ENCODE measurements around the gene NBEAL2.

NBEAL2 gene

GRCh38 chr3:47004369-47005211, 25.1 kb downstream of the NBEAL2 start:
- no peak overlapping the region for H3K4me3 ChIP-seq (replicated peaks in 1 of 2; ENCODE audit: low read depth in 2 of 2, low read length in 2 of 2)
- DNase-seq (ENCODE audit: low read depth in 2 of 2), result no peak
- TF ChIP-seq CTCF (IDR thresholded peaks at IDR 0.05; ENCODE audit: low read depth, low read length), result no peak

- DNase-seq (ENCODE audit: low read depth in 2 of 2), result no peak
- no peak for TF ChIP-seq CTCF (IDR thresholded peaks at IDR 0.05; ENCODE audit: low read depth, low read length)
- no peak overlapping the region for H3K4me3 ChIP-seq (replicated peaks in 1 of 2; ENCODE audit: low read depth in 2 of 2, low read length in 2 of 2)
Observed at GRCh38 chr3:47005212-47006144, 26.0 kb downstream of the NBEAL2 start.

GRCh38 chr3:47006145-47006651, 26.7 kb downstream of the NBEAL2 start:
- no peak for DNase-seq (ENCODE audit: low read depth in 2 of 2)
- TF ChIP-seq CTCF (IDR thresholded peaks at IDR 0.05; ENCODE audit: low read depth, low read length), result no peak
- no peak overlapping the region for H3K4me3 ChIP-seq (replicated peaks in 1 of 2; ENCODE audit: low read depth in 2 of 2, low read length in 2 of 2)

DNA sequence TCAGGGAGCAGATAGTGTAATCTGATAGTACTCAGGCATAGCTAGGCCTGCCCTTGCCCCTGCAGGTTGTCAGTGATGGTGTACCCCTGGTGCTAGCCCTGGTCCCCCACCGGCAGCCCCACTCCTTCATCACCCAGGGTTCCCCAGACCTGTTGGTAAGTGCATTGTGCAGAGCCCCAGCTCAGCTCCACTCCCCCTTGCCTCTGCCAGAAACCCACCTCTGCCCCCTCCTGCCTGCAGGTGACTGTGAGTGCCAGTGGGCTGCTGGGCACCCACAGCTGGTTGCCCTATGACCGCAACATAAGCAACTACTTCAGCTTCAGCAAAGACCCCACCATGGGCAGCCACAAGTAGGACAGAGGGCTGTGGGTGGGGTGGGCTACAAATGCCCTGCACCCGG, 27.5 kb downstream of the NBEAL2 start:
- no peak overlapping the region for H3K4me3 ChIP-seq (replicated peaks in 1 of 2; ENCODE audit: low read depth in 2 of 2, low read length in 2 of 2)
- TF ChIP-seq CTCF (IDR thresholded peaks at IDR 0.05; ENCODE audit: low read depth, low read length), result no peak
- DNase-seq (ENCODE audit: low read depth in 2 of 2), result no peak

DNA sequence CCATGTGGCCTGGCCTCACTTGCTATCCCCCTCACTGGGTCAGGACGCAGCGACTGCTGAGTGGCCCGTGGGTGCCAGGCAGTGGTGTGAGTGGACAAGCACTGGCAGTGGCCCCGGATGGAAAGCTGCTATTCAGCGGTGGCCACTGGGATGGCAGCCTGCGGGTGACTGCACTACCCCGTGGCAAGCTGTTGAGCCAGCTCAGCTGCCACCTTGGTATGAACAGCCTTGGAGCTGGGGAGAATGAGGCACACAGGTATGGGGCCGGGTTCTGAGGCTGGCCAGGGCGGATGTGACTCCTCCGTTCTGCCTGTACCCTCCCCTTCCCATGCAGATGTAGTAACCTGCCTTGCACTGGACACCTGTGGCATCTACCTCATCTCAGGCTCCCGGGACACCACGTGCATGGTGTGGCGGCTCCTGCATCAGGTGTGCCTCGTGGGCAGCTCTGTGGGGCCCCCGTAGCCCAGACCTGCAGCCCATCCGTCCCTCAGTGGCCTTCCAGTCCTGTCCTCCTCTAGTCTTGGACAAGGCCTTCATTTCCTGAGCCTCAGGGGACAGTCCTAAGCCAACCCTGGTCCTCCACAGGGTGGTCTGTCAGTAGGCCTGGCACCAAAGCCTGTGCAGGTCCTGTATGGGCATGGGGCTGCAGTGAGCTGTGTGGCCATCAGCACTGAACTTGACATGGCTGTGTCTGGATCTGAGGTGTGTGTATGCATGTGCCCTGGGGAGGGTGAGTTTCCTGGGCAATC, 28.2 kb downstream of the NBEAL2 start:
- DNase-seq (ENCODE audit: low read depth in 2 of 2), result no peak
- no peak for TF ChIP-seq CTCF (IDR thresholded peaks at IDR 0.05; ENCODE audit: low read depth, low read length)
- no peak overlapping the region for H3K4me3 ChIP-seq (replicated peaks in 1 of 2; ENCODE audit: low read depth in 2 of 2, low read length in 2 of 2)

DNA sequence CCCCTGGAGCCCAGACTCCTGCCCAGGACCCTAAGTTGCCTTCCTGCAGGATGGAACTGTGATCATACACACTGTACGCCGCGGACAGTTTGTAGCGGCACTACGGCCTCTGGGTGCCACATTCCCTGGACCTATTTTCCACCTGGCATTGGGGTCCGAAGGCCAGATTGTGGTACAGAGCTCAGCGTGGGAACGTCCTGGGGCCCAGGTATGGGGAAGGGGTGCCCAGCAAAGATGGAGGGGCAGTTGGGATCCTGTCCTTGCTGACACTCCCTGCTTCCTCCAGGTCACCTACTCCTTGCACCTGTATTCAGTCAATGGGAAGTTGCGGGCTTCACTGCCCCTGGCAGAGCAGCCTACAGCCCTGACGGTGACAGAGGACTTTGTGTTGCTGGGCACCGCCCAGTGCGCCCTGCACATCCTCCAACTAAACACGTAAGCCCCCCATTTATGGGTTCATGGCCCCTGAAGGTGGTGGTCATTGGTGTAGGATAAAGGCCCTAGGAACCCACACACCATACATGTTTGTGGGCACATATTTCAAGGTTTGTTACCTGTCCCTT, 28.8 kb downstream of the NBEAL2 start:
- DNase-seq (ENCODE audit: low read depth in 2 of 2), result no peak
- no peak overlapping the region for H3K4me3 ChIP-seq (replicated peaks in 1 of 2; ENCODE audit: low read depth in 2 of 2, low read length in 2 of 2)
- TF ChIP-seq CTCF (IDR thresholded peaks at IDR 0.05; ENCODE audit: low read depth, low read length), result no peak

All from cardiac fibroblast (primary cell).